HepG2 (cell line): ENCODE results near the gene FCGR3A. TPM values are rescaled to one million over a fixed set of nuclear protein-coding genes. Genes with fewer than 3 reads are reported as not detected.

Source experiments
- ATAC-seq: fragments of 200-7000 bp; cut with Tn5 transposase; 3 replicates; pipeline ENCODE4 v1.9.1; 2020; ENCODE audit warnings: mild to moderate bottlenecking, moderate library complexity
- BruUV-seq: library from RNA; stranded (reverse); fragments of 400-500 nt; replicated peaks from 2 replicates; lab custom pipeline; 2021; lab: Mats Ljungman, UMichigan
- CTCF ChIA-PET: fragments of 300-600 bp; formaldehyde crosslinking; extraction: SDS; loops from one replicate; lab custom pipeline; 2021; ENCODE audit warnings: low total read pairs, inconsistent platforms, low intra/inter-chr PET ratio; lab: Yijun Ruan, JAX
- POLR2A ChIA-PET: fragments of 350-600 bp; sonication (Branson Sonifier 250); formaldehyde crosslinking; loops from one replicate; lab custom pipeline; 2020; ENCODE audit warnings: antibody characterized with exemption, inconsistent platforms; lab: Yijun Ruan, JAX
- DNase-seq: peaks from one replicate; pipeline ENCODE4 v3.0.0-alpha.2; 2015; ENCODE audit warnings: low spot score
- FAIRE-seq: peaks from 3 replicates; lab custom pipeline; 2011; peaks lifted over from hg19 to GRCh38; lab: Jason Lieb, UNC
- H2AFZ ChIP-seq: one replicate; pipeline ENCODE4 v1.6.1; 2011; ENCODE audit warnings: low read length, inconsistent platforms
- H3K27ac ChIP-seq: fragments of 300-600 bp; 3 replicates; pipeline ENCODE4 v1.8.0; 2011; ENCODE audit warnings: mixed run types, mild to moderate bottlenecking, mixed read lengths, low read length, inconsistent platforms; ENCODE audit not compliant: insufficient read depth; ENCODE audit errors: extremely low read length
- H3K27me3 ChIP-seq, 2 experiments: fragments of 200-600 bp in 1 of 2; 2 replicates in 1 of 2; 3 replicates in 1 of 2; pipeline versions ENCODE4 v1.6.0 to v1.8.0; 2011; ENCODE audit warnings: low read length in 2 of 2, mild to moderate bottlenecking in 2 of 2, moderate library complexity in 2 of 2, inconsistent platforms in 1 of 2; ENCODE audit not compliant: insufficient read depth in 2 of 2, control insufficient read depth in 1 of 2
- H3K36me3 ChIP-seq, 2 experiments: fragments of 200-600 bp in 1 of 2; replicated peaks in 1 of 2; 2 replicates in 1 of 2; 3 replicates in 1 of 2; pipeline versions ENCODE4 v1.5.1 to v1.8.0; 2011; ENCODE audit warnings: low read length in 2 of 2, inconsistent platforms in 1 of 2; ENCODE audit not compliant: insufficient read depth in 2 of 2, control insufficient read depth in 1 of 2
- H3K4me1 ChIP-seq: 2 replicates; pipeline ENCODE4 v1.5.1; 2012; ENCODE audit warnings: low read length, inconsistent platforms; ENCODE audit not compliant: insufficient read depth
- H3K4me2 ChIP-seq: 2 replicates; pipeline ENCODE4 v1.6.0; 2011; ENCODE audit warnings: low read depth, low read length, inconsistent platforms
- H3K4me3 ChIP-seq, 3 experiments: fragments of 200-600 bp in 1 of 3; sonication (generic), shearing (Covaris generic) in 1 of 3; replicated peaks in 1 of 3; 2 replicates each; pipeline ENCODE4 v1.5.1; 2011 to 2016; ENCODE audit warnings: low read length in 3 of 3, inconsistent platforms in 2 of 3, low read depth in 2 of 3, mild to moderate bottlenecking in 2 of 3, control low read depth in 1 of 3, mixed read lengths in 1 of 3; ENCODE audit not compliant: insufficient read depth in 1 of 3
- H3K79me2 ChIP-seq: one replicate; pipeline ENCODE4 v1.6.1; 2011; ENCODE audit warnings: low read length, inconsistent platforms; ENCODE audit not compliant: insufficient read depth
- H3K9ac ChIP-seq: 2 replicates; pipeline ENCODE4 v1.6.0; 2011; ENCODE audit warnings: mild to moderate bottlenecking, low read depth, low read length, inconsistent platforms; ENCODE audit not compliant: insufficient read depth
- H3K9me3 ChIP-seq: 2 replicates; pipeline ENCODE4 v1.5.1; 2012; ENCODE audit warnings: mild to moderate bottlenecking, low read length
- H4K20me1 ChIP-seq: 2 replicates; pipeline ENCODE4 v1.6.0; 2011; ENCODE audit warnings: inconsistent platforms, mild to moderate bottlenecking, low read length, moderate library complexity; ENCODE audit not compliant: insufficient read depth
- ERF ChIP-seq: IDR thresholded peaks from 2 replicates; pipeline ENCODE4 v1.6.1; 2018; ENCODE audit warnings: missing biosample characterization, missing genetic modification reagents
- FOXA3 ChIP-seq: IDR thresholded peaks from 2 replicates; pipeline ENCODE4 v1.6.1; 2016; ENCODE audit warnings: missing genetic modification reagents, missing compliant biosample characterization
- GTF2F1 ChIP-seq: fragments of 150-350 bp; IDR thresholded peaks from 2 replicates; pipeline ENCODE4 v1.6.1; 2014; ENCODE audit warnings: low read length
- RELA ChIP-seq: sonication (generic); formaldehyde crosslinking; IDR thresholded peaks from 2 replicates; pipeline ENCODE4 v1.4.0; 2020; ENCODE audit warnings: missing genetic modification reagents
- SALL1 ChIP-seq: sonication (generic); formaldehyde crosslinking; IDR thresholded peaks from 2 replicates; pipeline ENCODE4 v1.8.0; 2022; ENCODE audit warnings: mild to moderate bottlenecking, missing genetic modification reagents
- SETDB1 ChIP-seq: sonication (generic); formaldehyde crosslinking; IDR thresholded peaks from 2 replicates; pipeline ENCODE4 v1.5.1; 2020; ENCODE audit warnings: missing genetic modification reagents, mild to moderate bottlenecking, borderline replicate concordance
- SRSF1 ChIP-seq: fragments of 200-400 bp; formaldehyde crosslinking; optimal IDR thresholded peaks from 2 replicates; pipeline ENCODE3; 2017; ENCODE audit warnings: mild to moderate bottlenecking, low read depth, low read length, moderate library complexity
- TCF7L2 ChIP-seq: IDR thresholded peaks from 2 replicates; pipeline ENCODE4 v1.6.1; 2011; ENCODE audit warnings: mild to moderate bottlenecking, low read depth, low read length, moderate library complexity
- ZNF383 ChIP-seq: sonication (generic); formaldehyde crosslinking; IDR thresholded peaks from 2 replicates; pipeline ENCODE4 v1.4.0; 2020; ENCODE audit warnings: missing genetic modification reagents, mild to moderate bottlenecking, borderline replicate concordance
- WGBS: methylation state at CpG from one replicate; pipeline ENCODE4 v1.1.6; 2017; ENCODE audit warnings: low lambda C conversion rate; 5-methylcytosine and 5-hydroxymethylcytosine counted together
- in situ Hi-C: cut with HindIII; loops from 2 replicates; pipeline ENCODE4 v1.10.0; 2017; ENCODE audit warnings: low pct_unique_long_range_greater_than_20kb; ENCODE audit not compliant: extremely low pct_ligation_motif_present
- intact Hi-C: fragments of 100-400 bp; cut with micrococcal nuclease; formaldehyde crosslinking; loops from one replicate; pipeline ENCODE4 v1.10.0; 2022; ENCODE audit not compliant: unreplicated experiment
- polyA plus RNA-seq, 8 experiments: library from polyadenylated mRNA; depleted of rRNA in 3 of 8; stranded (reverse) in 7 of 8; unstranded in 1 of 8; fragments of >200 nt; fragmentation: Illumina TruSeq in 4 of 8; extraction: Trizol in 4 of 8; gene quantifications; 2 replicates each; pipeline versions ENCODE4 v1.2.1 to v1.2.3, GENCODE V29; 2011 to 2016; ENCODE audit warnings: low read depth in 4 of 8, missing spikeins in 1 of 8, mixed read lengths in 1 of 8; ENCODE audit not compliant: insufficient read depth in 1 of 8
- total RNA-seq, 5 experiments: library from RNA; depleted of rRNA; stranded (reverse); fragments of >200 nt; fragmentation: Illumina TruSeq; extraction: Trizol; gene quantifications; 2 replicates each; pipeline ENCODE4 v1.2.3, GENCODE V29; 2016; ENCODE audit warnings: low read depth in 1 of 5

Gene FCGR3A
- total and polyA plus RNA-seq, 2 of the 13 experiments (the other 11 are each of a cell fraction or from before 2014, with no cell fraction given): not detected

GRCh38 chr1:161492827-161493226 lies 56.8 kb downstream of the FCGR3A start:
- intact Hi-C loops (no loop called here), in situ Hi-C loops (no loop called here)
- BruUV-seq: no TSS peak
- ChIA-PET POLR2A (no interaction called here), CTCF (no interaction called here)
- Histone ChIP-seq H3K4me2 (no peak overlapping the region), H3K27ac (no peak overlapping the region), H3K36me3 (no peaks in the 10 kb centered on the region), H4K20me1 (no peaks in the 10 kb centered on the region), H3K27me3 (peaks cover 1 to 18% of the 10 kb centered on the region in 2 experiments; a peak in 2 of 5 replicates), H3K9me3 (no peaks in the 10 kb centered on the region), H3K4me3 (no peak overlapping the region), H3K4me1 (no peaks in the 10 kb centered on the region), H3K9ac (no peak overlapping the region), H2AFZ (no peak overlapping the region), H3K79me2 (no peaks in the 10 kb centered on the region)
- no peak for ATAC-seq
- no peak for DNase-seq
- TF ChIP-seq GTF2F1: no peak
- TF ChIP-seq ZNF383 (CRISPR knock-in tag): no peak
- no peak for TF ChIP-seq SETDB1 (CRISPR knock-in tag)
- no peak for TF ChIP-seq SRSF1
- no peak for TF ChIP-seq RELA (CRISPR knock-in tag)
- TF ChIP-seq TCF7L2: no peak
- TF ChIP-seq ERF (CRISPR knock-in tag): no peak
- no peak for TF ChIP-seq FOXA3
- TF ChIP-seq SALL1 (CRISPR knock-in tag): no peak
- no peak for FAIRE-seq
- WGBS: 0% methylated on average over 2 of the region's 2 CpGs

Other genes with a start within 250 kb of the FCGR3A start
- gene MPZ, start 239.8 kb downstream of the FCGR3A start, total RNA-seq (2016; rRNA removed; fragmentation: Illumina TruSeq; extraction: Trizol): 7.3 and 18.3 TPM in 2 replicates
- gene MPZ, start 239.8 kb downstream of the FCGR3A start, polyA plus RNA-seq (2011; rRNA removed): 24.6 and 26.7 TPM in 2 replicates
- 27.1 and 85.0 TPM in 2 replicates for gene SDHC, start 235.4 kb downstream of the FCGR3A start, total RNA-seq (2016; rRNA removed; fragmentation: Illumina TruSeq; extraction: Trizol)
- gene SDHC, start 235.4 kb downstream of the FCGR3A start, polyA plus RNA-seq (2011; rRNA removed): 199 and 229 TPM in 2 replicates
- gene CFAP126, start 181.9 kb downstream of the FCGR3A start, total RNA-seq (2016; rRNA removed; fragmentation: Illumina TruSeq; extraction: Trizol): not detected in 2 replicates
- gene CFAP126, start 181.9 kb downstream of the FCGR3A start, polyA plus RNA-seq (2011; rRNA removed): not detected in 2 replicates
- gene FCGR2A, start 44.4 kb downstream of the FCGR3A start, total RNA-seq (2016; rRNA removed; fragmentation: Illumina TruSeq; extraction: Trizol): not detected in 2 replicates
- gene FCGR2A, start 44.4 kb downstream of the FCGR3A start, polyA plus RNA-seq (2011; rRNA removed): 0.31 and 0.44 TPM in 2 replicates
- not detected in 2 replicates for gene HSPA6, start 25.3 kb downstream of the FCGR3A start, total RNA-seq (2016; rRNA removed; fragmentation: Illumina TruSeq; extraction: Trizol)
- 0.07 and 0.16 TPM in 2 replicates for gene HSPA6, start 25.3 kb downstream of the FCGR3A start, polyA plus RNA-seq (2011; rRNA removed)
- gene FCGR3B, start 81.4 kb upstream of the FCGR3A start, total RNA-seq (2016; rRNA removed; fragmentation: Illumina TruSeq; extraction: Trizol): not detected in 2 replicates
- gene FCGR3B, start 81.4 kb upstream of the FCGR3A start, polyA plus RNA-seq (2011; rRNA removed): not detected in 2 replicates
- gene FCGR2B, start 113.3 kb upstream of the FCGR3A start, total RNA-seq (2016; rRNA removed; fragmentation: Illumina TruSeq; extraction: Trizol): not detected in 2 replicates
- 0.03 TPM in 1 of 2 replicates, not detected in the other for gene FCGR2B, start 113.3 kb upstream of the FCGR3A start, polyA plus RNA-seq (2011; rRNA removed)
- gene FCRLA, start 157.4 kb upstream of the FCGR3A start, total RNA-seq (2016; rRNA removed; fragmentation: Illumina TruSeq; extraction: Trizol): not detected in 2 replicates
- not detected in 2 replicates for gene FCRLA, start 157.4 kb upstream of the FCGR3A start, polyA plus RNA-seq (2011; rRNA removed)
- 0.11 TPM in 1 of 2 replicates, not detected in the other for gene FCRLB, start 171.7 kb upstream of the FCGR3A start, total RNA-seq (2016; rRNA removed; fragmentation: Illumina TruSeq; extraction: Trizol)
- 0.03 and 0.08 TPM in 2 replicates for gene FCRLB, start 171.7 kb upstream of the FCGR3A start, polyA plus RNA-seq (2011; rRNA removed)
- 36.7 and 38.9 TPM in 2 replicates for gene DUSP12, start 200.0 kb upstream of the FCGR3A start, total RNA-seq (2016; rRNA removed; fragmentation: Illumina TruSeq; extraction: Trizol)
- gene DUSP12, start 200.0 kb upstream of the FCGR3A start, polyA plus RNA-seq (2011; rRNA removed): 33.8 and 37.1 TPM in 2 replicates
- 10.5 and 13.2 TPM in 2 replicates for gene ATF6, start 216.5 kb upstream of the FCGR3A start, total RNA-seq (2016; rRNA removed; fragmentation: Illumina TruSeq; extraction: Trizol)
- gene ATF6, start 216.5 kb upstream of the FCGR3A start, polyA plus RNA-seq (2011; rRNA removed): 12.9 and 14.5 TPM in 2 replicates